HG03432 (cell line): ENCODE results near the gene TERT.
"Not testable (repeated sequence)": the region's sequence is repeated elsewhere in the genome, so short reads cannot be mapped to it uniquely, and the experiment has no call there.

ENCODE experiments used
- ATAC-seq: cut with Tn5 transposase; IDR thresholded peaks from one replicate; pipeline ENCODE4 v1.9.1; 2021; ENCODE audit warnings: mild to moderate bottlenecking, moderate library complexity; ENCODE audit not compliant: unreplicated experiment

The TERT gene

DNA sequence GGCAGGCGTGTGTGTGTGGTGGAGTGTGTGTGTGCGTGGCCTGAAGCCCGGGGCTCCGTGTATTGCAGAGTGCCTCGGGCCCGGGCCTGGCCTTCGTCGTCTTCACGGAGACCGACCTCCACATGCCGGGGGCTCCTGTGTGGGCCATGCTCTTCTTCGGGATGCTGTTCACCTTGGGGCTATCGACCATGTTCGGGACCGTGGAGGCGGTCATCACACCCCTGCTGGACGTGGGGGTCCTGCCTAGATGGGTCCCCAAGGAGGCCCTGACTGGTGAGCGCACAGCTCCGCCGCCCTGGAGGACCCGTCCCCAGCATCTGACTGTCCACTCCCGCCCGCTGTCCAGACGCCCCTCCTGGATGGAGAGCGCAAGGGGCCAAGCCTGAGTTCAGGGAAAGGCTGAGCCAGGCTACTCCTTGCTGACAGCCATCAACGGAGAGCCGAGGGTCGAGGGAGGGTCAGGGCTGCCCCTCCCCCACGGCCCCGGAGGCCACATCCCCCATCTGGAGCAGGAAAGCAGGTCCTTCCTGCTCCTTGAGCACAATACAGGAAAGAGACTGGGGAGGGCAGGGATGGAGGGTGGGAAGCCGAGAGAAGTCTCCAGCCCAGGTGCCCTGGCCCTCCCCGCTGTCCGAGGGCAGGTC is 51.3 kb downstream of the TERT start:
- ATAC-seq, result no peak

DNA sequence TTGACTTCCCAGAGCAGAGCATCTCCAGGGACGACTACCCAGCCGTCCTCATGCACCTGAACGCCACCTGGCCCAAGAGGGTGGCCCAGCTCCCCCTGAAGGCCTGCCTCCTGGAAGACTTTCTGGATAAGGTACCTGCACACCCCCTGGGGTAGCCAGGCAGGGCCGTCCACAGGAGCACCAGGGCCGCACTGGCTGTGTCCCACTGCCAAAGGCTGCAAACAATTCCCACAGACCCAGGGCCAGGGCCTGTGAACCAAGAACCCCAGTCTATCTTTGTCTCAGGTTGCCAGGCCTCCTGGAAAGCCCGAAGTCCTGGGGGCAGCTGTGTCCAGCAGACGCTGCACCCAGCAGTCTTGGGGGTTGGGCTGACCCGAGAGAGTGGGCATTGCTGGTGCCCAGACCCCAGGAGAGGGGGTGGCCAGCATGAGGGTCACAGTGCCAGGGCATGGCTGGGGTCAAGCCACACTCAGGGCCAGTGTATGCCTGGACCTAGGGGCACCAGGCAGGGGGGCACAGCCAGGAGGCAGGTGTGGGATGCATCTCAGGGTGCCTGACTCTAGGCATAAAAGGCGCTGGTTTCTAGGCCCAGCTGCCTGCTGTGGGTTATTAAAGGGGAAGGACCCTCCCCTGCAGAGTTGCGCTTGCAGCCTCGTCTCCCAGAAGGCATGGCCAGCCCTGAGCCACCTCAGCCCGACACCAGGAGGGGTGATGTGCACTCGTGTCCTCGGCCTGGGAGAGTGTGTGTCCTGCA is 52.0 kb downstream of the TERT start:
- no peak for ATAC-seq

DNA sequence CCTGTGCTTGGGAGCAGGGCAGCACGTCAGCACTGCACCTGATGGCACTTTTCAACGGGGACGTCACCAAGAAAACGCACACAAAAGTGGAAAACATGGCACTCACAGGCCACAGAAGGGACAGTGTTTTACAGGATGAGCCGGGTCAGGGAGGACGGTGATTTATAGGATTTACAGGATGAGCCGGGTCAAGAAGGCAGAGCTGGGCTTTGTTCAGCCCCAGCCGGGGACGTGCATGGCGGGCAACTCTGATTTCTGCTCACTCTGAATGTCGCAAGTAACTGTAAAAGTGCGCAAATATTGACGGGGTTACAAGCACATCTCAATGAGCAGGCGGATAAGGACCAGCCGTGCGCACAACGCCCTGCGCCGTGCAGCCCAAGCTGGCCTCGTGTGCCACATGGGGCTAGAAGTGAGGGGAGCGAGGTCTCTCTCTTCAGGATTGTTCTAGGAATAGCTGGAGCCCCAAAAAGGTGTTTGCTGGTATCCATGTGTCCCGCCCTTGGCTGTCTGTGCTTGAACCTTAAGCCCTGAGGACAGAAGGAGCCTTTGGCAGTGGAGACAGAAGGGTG is 53.3 kb downstream of the TERT start:
- no peak for ATAC-seq

DNA sequence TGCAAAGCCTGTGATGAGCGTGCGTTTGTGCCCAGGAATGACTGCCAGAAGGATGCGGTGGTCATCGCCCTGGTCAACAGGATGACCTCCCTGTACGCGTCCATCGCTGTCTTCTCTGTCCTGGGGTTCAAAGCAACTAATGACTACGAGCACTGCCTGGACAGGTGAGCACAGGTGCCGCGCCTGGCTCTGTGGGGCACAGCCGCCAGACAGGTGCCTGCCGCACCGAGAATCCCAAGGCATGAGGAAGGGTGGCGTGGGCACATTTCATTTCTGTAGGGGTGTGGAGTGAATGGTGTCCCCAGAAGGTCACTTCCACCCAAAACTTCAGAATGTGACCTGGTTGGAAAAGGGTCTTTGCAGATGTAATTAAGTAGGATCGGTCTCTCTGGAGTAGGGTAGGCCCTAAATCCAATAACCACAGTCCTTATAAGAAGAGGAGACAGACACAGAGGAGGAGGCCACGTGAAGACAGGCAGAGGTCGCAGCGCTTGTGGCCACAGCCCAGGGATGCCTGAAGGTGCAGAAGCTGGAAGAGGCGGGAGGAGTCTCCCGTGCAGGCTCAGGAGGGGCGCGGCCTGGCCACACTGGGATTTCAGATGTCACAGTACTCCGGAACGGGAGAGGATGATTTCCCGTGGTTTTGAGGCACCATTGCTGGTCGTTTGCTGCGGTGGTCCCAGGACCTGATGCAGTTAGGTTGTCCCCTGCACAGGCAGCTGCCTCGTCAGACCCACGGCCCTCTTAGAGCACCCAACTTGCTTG is 54.2 kb downstream of the TERT start:
- ATAC-seq, result no peak

DNA sequence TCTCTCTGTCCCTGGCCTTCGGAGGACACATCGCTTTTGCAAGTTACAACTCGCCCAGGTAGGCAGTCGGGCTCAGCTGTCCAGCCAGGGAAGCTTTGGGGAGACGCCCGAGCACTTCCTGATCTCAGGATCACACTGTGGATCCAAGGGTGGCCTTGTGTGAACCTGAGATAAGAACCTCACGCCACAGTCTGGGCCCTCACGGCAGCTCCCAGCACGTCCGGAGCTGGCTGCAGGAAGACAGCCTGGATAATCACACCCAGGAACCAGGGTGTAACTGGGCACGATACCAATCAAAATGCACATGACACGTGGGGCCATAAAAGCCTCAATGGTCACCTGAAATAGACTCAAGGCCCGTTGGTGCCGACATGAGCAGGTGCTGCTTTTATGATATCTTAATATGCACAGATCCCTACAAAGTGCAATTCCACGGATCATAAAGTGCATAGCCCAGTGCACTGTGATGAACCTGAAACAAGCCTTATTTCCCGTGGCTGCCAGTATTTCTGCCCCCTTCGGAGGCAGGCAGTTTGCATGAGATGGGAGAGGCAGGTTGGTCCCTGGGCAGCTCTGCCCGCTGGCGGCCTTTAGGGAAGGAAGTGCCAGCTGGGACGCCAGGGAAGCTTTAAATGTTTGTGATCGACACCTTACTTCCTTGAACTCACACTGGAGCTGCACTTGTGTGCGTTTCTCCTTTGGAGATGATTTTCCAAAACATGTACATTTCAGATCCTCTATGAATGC is 55.2 kb downstream of the TERT start:
- ATAC-seq, result no peak

DNA sequence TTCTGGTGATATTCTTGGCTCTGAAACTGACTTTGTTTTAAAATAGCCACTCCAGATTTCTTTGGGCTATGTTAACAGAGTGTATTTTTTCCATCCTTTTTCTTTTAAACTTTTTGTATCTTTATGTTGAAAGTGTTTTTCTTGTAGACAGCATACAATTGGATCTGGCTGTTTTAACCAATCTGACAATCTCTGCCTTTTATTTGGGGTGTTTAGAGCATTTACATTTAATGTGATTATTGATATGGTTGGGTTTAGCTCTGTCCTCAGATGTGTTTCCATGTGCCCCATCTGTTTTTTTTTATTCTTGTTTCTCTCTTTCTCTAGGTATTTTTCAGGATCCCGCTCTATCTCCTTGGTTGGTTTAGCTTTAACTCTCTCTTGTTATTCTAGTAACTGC is 59.0 kb downstream of the TERT start:
- ATAC-seq, result no peak

DNA sequence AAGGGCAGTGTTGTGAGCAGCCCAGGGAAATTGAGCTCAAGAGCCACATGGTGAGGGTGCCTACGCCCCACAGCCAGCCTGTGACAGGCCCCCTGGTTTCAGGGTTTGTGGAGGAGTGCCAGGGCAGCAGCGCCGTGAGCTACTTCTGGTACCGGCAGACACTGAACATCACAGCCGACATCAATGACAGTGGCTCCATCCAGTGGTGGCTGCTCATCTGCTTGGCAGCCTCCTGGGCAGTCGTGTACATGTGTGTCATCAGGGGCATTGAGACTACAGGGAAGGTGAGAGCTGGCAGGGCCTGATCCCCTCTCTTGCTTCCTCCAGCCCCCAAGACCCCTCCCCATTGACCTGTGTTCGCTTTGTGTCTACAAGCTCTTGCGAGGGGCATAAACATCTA is 59.5 kb downstream of the TERT start:
- ATAC-seq, result no peak

DNA sequence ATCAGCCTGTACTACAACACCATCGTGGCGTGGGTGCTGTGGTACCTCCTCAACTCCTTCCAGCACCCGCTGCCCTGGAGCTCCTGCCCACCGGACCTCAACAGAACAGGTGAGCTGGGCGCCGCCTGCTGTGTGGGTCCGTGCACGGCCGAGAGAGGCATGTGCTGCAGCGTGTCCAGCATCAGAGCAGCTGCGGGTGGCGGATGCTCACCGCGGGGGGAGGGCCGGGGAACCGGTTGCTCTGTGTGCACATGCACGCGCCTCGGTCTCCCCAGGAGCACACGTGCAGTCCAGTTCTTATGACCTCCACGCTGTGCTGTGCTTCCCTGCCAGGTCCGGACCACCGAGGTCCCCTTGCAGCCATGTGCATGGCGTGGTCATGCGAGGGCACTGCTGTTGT is 62.1 kb downstream of the TERT start:
- ATAC-seq, result no peak

DNA sequence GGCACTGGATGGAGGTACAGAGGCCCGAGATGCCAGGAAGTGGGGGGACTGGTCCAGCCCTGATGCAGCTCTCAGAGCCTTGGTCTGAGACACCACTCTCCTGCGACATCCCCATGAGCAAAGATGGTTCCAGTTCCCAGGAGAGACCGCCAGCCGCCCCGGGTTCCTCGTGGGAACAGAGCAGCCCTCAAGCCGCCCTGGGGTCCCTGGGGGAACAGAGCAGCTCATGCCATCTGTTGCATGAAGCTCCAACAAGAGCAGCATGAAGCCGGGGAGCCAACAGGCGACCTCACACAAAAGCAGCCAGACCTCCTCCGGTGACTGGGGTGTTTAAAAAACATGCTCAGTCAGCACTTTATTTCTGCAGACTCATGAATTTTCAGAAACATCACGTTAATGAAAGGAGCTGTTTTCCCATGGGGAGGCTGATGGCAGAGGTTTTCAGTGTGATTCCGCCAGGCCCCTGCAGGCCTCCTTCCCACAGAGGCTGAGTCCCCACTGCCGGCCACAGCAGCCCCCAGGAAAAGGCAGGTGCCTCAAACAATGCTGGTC is 63.4 kb downstream of the TERT start:
- ATAC-seq, result no peak

DNA sequence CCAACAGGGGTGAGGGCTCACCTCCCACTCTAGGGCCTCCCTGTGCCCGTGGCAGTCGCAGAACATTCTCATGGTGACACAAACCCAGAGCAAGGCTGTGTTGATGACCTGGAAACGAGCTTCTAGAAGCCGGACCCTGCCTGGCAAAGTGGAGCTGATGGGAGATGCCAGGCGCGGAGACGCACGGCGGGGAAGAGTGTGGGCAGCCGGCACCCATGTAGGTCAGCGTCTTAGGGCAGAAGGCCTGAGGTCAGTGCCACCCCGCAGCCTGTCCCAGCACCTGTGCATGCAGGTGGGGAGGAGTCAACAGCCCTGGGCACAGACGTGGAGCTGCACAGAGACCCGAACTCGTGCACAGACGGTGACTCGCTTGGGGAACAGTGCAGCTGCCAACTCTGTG is 64.3 kb downstream of the TERT start:
- ATAC-seq, result no peak

DNA sequence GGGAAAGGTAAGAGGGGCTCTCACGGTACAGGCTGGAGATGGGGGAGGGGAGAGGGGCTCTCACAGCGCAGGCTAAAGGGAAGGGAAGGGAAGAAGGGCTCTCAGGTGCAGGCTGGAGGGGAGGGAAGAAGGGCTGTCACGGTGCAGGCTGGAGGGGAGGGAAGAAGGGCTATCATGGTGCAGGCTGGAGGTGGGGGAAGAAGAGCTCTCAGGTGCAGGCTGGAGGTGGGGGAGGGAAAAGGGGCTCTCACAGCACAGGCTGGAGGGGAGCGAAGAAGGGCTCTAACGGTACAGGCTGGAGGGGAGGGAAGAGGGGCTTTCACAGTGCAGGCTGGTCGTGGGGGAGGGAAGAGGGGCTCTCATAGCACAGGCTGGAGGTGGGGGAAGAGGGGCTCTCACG is 65.0 kb downstream of the TERT start:
- ATAC-seq, result no peak

DNA sequence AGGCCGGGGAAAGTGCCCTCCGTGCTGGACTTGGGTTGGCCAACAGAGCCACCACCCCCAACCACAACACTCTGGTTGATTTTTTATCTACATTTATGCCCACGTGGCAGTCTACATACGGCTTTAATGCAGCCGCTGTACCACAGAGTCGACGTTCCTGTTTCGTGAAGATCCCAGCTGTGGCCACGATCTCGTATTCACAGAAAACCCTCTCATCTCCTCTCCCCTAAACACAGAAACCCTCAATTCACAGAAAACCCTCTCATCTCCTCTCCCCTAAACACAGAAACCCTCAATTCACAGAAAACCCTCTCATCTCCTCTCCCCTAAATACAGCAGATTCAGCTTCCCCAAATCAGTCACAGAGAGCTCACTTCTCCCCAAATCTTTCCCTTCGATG is 65.8 kb downstream of the TERT start:
- not testable (repeated sequence) for ATAC-seq

DNA sequence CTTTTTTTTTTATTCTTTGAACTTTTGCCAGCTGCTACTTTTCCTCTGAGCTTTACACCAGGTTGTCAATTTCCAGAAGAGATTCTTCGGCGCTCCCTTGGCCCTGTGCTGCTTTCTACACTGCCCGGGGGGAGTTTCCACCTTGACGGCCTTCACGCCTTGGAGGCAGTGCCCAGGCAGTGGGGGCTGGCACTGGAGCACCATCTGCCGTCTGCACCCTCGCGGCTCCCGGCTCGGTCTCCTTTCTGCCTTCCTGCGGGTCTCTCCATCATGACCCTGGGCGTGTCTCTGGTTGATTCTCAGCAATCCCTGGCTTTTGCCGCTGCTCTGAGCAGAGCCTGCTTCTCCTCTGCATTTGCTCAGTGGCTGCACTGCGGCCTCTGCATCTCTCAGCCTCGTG is 66.7 kb downstream of the TERT start:
- ATAC-seq, result no peak

DNA sequence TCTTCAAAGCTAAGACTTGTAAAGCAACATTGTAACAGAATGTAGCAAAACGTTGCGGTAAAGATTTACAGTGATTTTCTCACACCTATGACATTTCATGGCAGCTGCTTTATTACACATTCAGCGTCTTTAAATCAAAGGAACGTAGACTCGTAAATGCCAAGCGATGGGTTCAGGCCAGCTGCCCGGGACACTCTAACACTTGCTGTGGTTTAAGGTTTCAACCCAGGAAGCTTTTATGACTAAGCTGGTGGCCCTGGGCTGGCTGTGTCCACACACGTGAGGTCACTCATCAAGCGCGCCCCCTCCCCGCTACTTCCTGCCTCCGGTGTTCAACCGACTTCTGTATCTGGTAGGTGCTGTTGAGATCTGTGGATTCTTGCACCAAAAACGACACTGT is 67.2 kb downstream of the TERT start:
- ATAC-seq, result no peak

DNA sequence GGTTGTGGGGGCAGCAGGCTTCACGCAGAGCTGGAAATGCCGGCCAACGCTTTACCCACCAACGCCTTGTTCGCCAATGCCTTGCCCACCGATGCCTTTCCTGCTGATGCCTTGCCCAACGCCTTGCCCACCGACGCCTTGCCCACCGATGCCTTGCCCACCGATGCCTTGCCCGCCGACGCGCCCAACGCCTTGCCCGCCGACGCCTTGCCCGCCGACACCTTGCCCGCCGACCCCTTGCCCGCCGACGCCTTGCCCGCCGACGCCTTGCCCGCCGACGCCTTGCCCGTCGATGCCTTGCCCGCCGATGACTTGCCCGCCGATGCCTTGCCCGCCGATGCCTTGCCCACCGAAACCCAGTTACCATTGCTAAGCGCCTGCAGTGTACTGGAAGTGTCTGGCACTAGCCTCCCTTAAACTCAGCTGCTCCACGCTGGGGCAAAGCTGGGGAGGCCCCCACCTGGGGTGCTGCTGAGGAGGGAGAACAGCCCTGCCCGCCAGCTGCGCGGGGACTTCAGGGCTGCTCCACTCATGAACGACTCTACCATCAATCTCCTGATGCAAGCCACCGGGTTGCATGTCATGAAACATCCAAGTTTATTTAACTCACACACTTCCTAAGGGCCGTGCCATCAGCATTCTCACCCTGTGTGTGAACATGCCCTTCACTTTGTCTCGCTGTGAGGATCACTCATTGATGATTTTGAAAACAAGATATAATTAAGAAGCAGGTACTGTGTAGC is 67.9 kb downstream of the TERT start:
- no peak for ATAC-seq

DNA sequence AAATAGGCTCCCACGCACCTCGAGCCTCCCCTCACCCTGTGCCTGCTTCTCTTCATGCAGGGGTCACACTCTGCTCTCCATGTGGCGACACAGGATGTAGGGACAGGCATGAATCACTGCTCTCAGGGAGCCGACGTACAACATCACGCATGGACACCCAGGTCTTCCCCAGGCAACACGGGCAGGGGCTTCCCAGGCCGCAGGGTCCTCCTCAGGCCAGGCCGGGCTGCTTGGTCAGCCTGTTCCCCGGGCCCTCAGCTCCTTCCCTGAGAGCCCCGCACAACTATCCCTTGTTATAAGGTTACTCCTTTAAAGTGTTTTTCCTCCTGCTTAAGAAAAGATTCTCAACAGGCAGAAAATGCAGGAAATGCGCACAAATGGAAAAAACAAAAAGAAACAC is 68.6 kb downstream of the TERT start:
- ATAC-seq, result no peak

DNA sequence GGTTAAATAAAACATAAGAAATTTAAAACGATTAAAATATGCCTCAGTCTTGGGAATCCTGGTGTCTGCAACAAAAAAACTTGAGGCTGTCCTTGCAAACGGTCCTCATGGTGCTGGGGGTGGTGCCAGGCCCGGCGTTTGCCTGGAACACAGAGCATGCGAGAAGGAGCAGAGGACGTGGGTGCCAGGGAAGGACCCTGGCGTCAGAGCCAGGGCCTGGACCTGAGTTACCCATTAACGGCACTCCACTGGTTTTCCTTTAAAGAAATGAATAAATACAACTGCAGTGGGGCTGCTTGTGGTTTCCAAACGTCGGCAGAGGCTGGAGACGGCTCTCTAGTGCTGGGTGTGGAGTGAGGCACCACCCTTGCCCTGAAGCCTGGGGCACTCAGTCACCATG is 69.8 kb downstream of the TERT start, which contains the start of gene SLC6A18:
SLC6A18 (plus strand) TSS at position 301 of the 400 bp plus-strand sequence; CDS start at position 398, 97 bp downstream.
- ATAC-seq, result no peak

DNA sequence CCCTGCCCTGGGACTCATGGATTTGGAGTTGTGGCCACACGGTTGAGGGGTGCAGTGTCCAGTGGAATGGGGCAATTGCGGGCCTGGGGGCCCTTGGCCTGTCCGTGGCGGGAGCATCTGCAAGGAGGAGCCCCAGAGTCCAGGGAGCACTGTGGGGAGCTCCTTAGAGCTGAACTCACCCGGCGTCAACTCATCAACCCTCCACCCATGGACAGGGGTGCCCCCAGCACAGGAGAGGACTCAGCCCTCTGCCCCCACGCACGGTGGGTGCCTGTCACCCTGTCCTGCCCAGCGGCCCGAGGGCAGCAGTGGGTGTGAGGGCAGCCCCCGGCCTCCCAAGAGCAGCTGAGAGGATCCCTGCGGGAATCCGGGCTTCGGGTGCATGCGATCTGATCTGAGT is 70.2 kb downstream of the TERT start:
- ATAC-seq, result no peak

DNA sequence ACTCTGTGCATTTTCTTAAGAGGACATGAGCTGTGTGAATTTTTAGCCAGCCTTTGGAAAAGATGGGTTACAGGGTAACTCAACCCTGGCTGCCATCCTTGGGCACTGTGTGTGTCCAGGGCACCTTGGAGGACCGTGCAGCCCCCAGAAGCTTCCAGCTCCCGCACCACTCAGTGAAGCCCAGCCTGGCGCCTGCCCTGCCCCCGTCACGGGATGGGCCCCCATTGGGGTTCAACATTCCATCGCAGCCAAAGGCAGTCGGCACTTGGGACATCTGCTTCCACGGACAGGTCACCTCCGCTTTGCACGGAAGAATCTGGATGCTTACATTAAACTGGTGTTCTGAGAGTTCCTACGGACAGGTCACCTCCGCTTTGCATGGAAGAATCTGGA is 71.6 kb downstream of the TERT start:
- ATAC-seq, result no peak
